Lung (tissue), 12 donors: ENCODE results near the gene PGD. TPM values are rescaled to one million over a fixed set of nuclear protein-coding genes. Genes with fewer than 3 reads are reported as not detected.
A peak's percentile ranks its signal among the peaks of the same experiment; 100 is the strongest.

Experiments
- ATAC-seq: fragments of 200-7000 bp; cut with Tn5 transposase; one replicate; pipeline ENCODE4 v1.9.1; 2020; ENCODE audit warnings: moderate number of reproducible peaks; ENCODE audit not compliant: insufficient read depth, low FRiP score
- DNase-seq, 3 donors: peaks; one replicate each; pipeline ENCODE4 v3.0.0-alpha.2; 2013 to 2017
- H3K27ac ChIP-seq, 2 donors: one replicate each; pipeline ENCODE4 v1.5.1; 2013; ENCODE audit warnings: mild to moderate bottlenecking in 2 of 2, moderate library complexity in 2 of 2, control low read depth in 1 of 2, inconsistent platforms in 1 of 2, low read depth in 1 of 2, low read length in 1 of 2
- H3K27me3 ChIP-seq, 3 donors: one replicate each; pipeline ENCODE4 v1.5.1; 2013; ENCODE audit warnings: low read length in 2 of 3; ENCODE audit not compliant: control insufficient read depth in 3 of 3, insufficient read depth in 3 of 3
- H3K36me3 ChIP-seq, 4 donors: one replicate each; pipeline ENCODE4 v1.5.1; 2013; ENCODE audit warnings: low read length in 4 of 4, mild to moderate bottlenecking in 1 of 4, moderate library complexity in 1 of 4; ENCODE audit not compliant: control insufficient read depth in 4 of 4, insufficient read depth in 4 of 4
- H3K4me1 ChIP-seq, 5 donors: one replicate each; pipeline ENCODE4 v1.5.1; 2013; ENCODE audit warnings: low read length in 5 of 5, mild to moderate bottlenecking in 2 of 5, moderate library complexity in 1 of 5; ENCODE audit not compliant: control insufficient read depth in 5 of 5, insufficient read depth in 5 of 5
- H3K4me3 ChIP-seq: one replicate; pipeline ENCODE4 v1.5.1; 2013; ENCODE audit warnings: mild to moderate bottlenecking, control low read depth, moderate library complexity
- H3K9ac ChIP-seq, 2 donors: one replicate each; pipeline ENCODE4 v1.5.1; 2013; ENCODE audit warnings: low read length in 2 of 2, control low read depth in 1 of 2; ENCODE audit not compliant: insufficient read depth in 1 of 2
- H3K9me3 ChIP-seq, 4 donors: one replicate each; pipeline ENCODE4 v1.5.1; 2013; ENCODE audit warnings: low read length in 3 of 4, mild to moderate bottlenecking in 1 of 4, moderate library complexity in 1 of 4; ENCODE audit not compliant: control insufficient read depth in 4 of 4, insufficient read depth in 3 of 4
- WGBS, 2 donors: extraction: QIAGEN DNeasy Blood & Tissue Kit; methylation state at CpG; one replicate each; pipeline ENCODE4 v1.1.7; 2013; 5-methylcytosine and 5-hydroxymethylcytosine counted together
- polyA plus RNA-seq, 2 donors: library from polyadenylated mRNA; stranded (reverse); fragments of 200-250 nt; gene quantifications; one replicate each; pipeline ENCODE4 v1.2.1, GENCODE V29; 2013
- total RNA-seq, 2 donors: library from RNA; depleted of rRNA in 1 of 2; stranded (reverse); fragments of >200 nt in 1 of 2; gene quantifications; one replicate each; pipeline ENCODE4 v1.2.1, GENCODE V29; 2014 to 2021
- TF ChIP-seq, protein P1 (sequence below): IDR thresholded peaks from 2 replicates; pipeline ENCODE4 v1.5.1; 2012; ENCODE audit warnings: mild to moderate bottlenecking; ENCODE audit errors: control extremely low read depth, extremely low read depth
- donor health status: control.
- donor health status: control.
- donor health status: Bipolar disorder and iron deficiency.
- donor health status: healthy.
- donor health status: DM: yes; HTN: yes; CAD: no.

Gene PGD
- total and polyA plus RNA-seq, 4 donors: 47.8 to 421 (median 164) TPM

- Histone ChIP-seq H3K27me3 (no peaks in the 10 kb centered on the region), H3K9ac (no peak overlapping the region), H3K9me3 (no peaks in the 10 kb centered on the region), H3K36me3 (peaks cover 0 to 15% (median 6%) of the 10 kb centered on the region in 4 donors), H3K4me1 (peaks cover 0 to 4% (median 0%) of the 10 kb centered on the region in 5 donors), H3K4me3 (no peak overlapping the region), H3K27ac (peak overlapping the region in 1 of 2 donors; percentile 1)
- WGBS, 2 donors: 64 to 83% methylated on average over 9 of the region's 9 CpGs
- DNase-seq (no peak), ATAC-seq (no peak)
- TF ChIP-seq, protein P1, sequence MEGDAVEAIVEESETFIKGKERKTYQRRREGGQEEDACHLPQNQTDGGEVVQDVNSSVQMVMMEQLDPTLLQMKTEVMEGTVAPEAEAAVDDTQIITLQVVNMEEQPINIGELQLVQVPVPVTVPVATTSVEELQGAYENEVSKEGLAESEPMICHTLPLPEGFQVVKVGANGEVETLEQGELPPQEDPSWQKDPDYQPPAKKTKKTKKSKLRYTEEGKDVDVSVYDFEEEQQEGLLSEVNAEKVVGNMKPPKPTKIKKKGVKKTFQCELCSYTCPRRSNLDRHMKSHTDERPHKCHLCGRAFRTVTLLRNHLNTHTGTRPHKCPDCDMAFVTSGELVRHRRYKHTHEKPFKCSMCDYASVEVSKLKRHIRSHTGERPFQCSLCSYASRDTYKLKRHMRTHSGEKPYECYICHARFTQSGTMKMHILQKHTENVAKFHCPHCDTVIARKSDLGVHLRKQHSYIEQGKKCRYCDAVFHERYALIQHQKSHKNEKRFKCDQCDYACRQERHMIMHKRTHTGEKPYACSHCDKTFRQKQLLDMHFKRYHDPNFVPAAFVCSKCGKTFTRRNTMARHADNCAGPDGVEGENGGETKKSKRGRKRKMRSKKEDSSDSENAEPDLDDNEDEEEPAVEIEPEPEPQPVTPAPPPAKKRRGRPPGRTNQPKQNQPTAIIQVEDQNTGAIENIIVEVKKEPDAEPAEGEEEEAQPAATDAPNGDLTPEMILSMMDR: no peak
Observed at GRCh38 chr1:10457875-10458274, 59.0 kb downstream of the PGD start.

GRCh38 chr1:10459184-10459583 is 60.3 kb downstream of the PGD start:
- ATAC-seq: no peak
- Histone ChIP-seq H3K27ac (no peak overlapping the region), H3K4me3 (no peak overlapping the region), H3K4me1 (peaks cover 0 to 5% (median 0%) of the 10 kb centered on the region in 5 donors), H3K9ac (no peak overlapping the region), H3K9me3 (no peaks in the 10 kb centered on the region), H3K36me3 (peaks cover 0 to 20% (median 7%) of the 10 kb centered on the region in 4 donors), H3K27me3 (no peaks in the 10 kb centered on the region)
- TF ChIP-seq, protein P1: no peak
- no peak for DNase-seq
- 38 to 45% methylated on average over 3 of the region's 3 CpGs for WGBS, 2 donors

DNA sequence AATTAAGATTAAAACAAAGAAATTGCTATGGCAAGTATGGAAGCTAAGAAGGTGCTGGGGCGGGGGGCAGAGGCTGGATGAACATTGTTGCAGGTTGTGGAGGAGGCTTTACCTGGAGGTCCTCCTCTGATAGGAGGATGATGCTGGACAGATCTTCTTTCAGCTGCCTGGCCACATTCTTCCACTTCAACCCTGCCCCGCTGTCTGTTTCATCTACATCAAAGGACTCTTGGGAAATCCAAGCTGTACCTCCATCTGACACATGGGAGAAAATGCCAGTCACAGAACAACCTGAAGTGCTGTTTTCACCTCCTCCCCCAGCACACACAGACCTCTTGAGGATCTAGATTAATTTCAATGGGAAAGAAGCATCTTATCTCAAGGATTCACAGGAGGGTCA is 68.2 kb downstream of the PGD start:
- no peak for DNase-seq

More for the DNA sequence above, 68.2 kb downstream of the PGD start:
- WGBS, 2 donors: 96 to 100% methylated on average over 2 of the region's 2 CpGs
- Histone ChIP-seq H3K4me1 (peaks cover 0 to 9% (median 0%) of the 10 kb centered on the region in 5 donors), H3K27ac (no peak overlapping the region), H3K4me3 (no peak overlapping the region), H3K9me3 (no peaks in the 10 kb centered on the region), H3K36me3 (peaks cover 13 to 31% (median 19%) of the 10 kb centered on the region in 4 donors), H3K9ac (no peak overlapping the region), H3K27me3 (no peaks in the 10 kb centered on the region)
- ATAC-seq: no peak
- TF ChIP-seq, protein P1: no peak
